Measurements from ENCODE around the gene TMEM51. TPM values are rescaled to one million over a fixed set of nuclear protein-coding genes. Genes with fewer than 3 reads are reported as not detected.

Gene TMEM51
- total and polyA plus RNA-seq, 2 of the 4 experiments (the other 2 are of a cell fraction), result 2.7 to 10.2 TPM

- no peak overlapping the region for H3K4me3 ChIP-seq (ENCODE audit: insufficient read depth, low read depth, low read length)
- H4K5ac ChIP-seq (ENCODE audit: low read depth, low read length), result no peak overlapping the region
- H3K14ac ChIP-seq (replicated peaks; ENCODE audit: low read depth, low read length), result no peak overlapping the region
- intact Hi-C loops (cut with micrococcal nuclease), result no loop called here
- H4K20me1 ChIP-seq (ENCODE audit: insufficient read depth, low read length), result no peaks in the 10 kb centered on the region
- H3K27me3 ChIP-seq (ENCODE audit: control insufficient read depth, insufficient read depth, low read length), result peaks cover 18% of the 10 kb centered on the region
- no peak overlapping the region for H2BK20ac ChIP-seq (ENCODE audit: low read depth, low read length)
- no peaks in the 10 kb centered on the region for H3K36me3 ChIP-seq (ENCODE audit: control insufficient read depth, insufficient read depth, low read length)
- BruUV-seq (replicated peaks), result no TSS peak
- H3K4ac ChIP-seq (ENCODE audit: low read depth, low read length), result no peak overlapping the region
- no peak overlapping the region for H2BK5ac ChIP-seq (ENCODE audit: low read depth, low read length, poor library complexity, severe bottlenecking)
- no peak overlapping the region for H3K23ac ChIP-seq (ENCODE audit: low read depth, low read length)
- no peak overlapping the region for H3K9ac ChIP-seq (ENCODE audit: low read depth, low read length)
- H2AK9ac ChIP-seq (replicated peaks; ENCODE audit: low read depth, low read length, poor library complexity), result no peak overlapping the region
- H3K4me1 ChIP-seq (ENCODE audit: control insufficient read depth, insufficient read depth, low read length), result no peaks in the 10 kb centered on the region
- in situ Hi-C loops (cut with MboI; ENCODE audit: low sequenced_read_pairs), result no loop called here
- ATAC-seq (ENCODE audit: low read depth), result no peak
- no CpG with 5 or more reads among the region's 2 CpGs for WGBS, 2 experiments (ENCODE audit: extremely low coverage in 2 of 2, insufficient read length in 1 of 2)
- TF ChIP-seq ELK1 (IDR thresholded peaks at IDR 0.05; ENCODE audit: borderline replicate concordance, low read depth, low read length) (no peak), RCOR1 (IDR thresholded peaks at IDR 0.05; ENCODE audit: insufficient replicate concordance, low read length) (no peak), POLR2A (IDR thresholded peaks at IDR 0.05; ENCODE audit: low read depth, low read length) (no peak), USF2 (IDR thresholded peaks at IDR 0.05; ENCODE audit: low read depth, low read length) (no peak), MAZ (IDR thresholded peaks at IDR 0.05; ENCODE audit: borderline replicate concordance, low read depth, low read length) (no peak), RFX5 (IDR thresholded peaks at IDR 0.05; ENCODE audit: low read depth, low read length) (no peak)
- no peak overlapping the region for H4K91ac ChIP-seq (ENCODE audit: insufficient read depth, low read depth, low read length)
- H3K79me1 ChIP-seq (ENCODE audit: low read depth in 1 of 2, low read length in 2 of 2), result no peaks in the 10 kb centered on the region
- no peak overlapping the region for H3K18ac ChIP-seq (ENCODE audit: low read depth, low read length)
- no peak overlapping the region for H2AK5ac ChIP-seq (ENCODE audit: low read depth, low read length)
- no peaks in the 10 kb centered on the region for H3K9me1 ChIP-seq (ENCODE audit: insufficient read depth, low read length)
- H3K56ac ChIP-seq (ENCODE audit: extremely low read depth, insufficient read depth, low read length), result no peak overlapping the region
- ChIA-PET CTCF (no interaction called here), POLR2A (ENCODE audit: unreplicated experiment) (no interaction called here)
- H3K4me2 ChIP-seq (ENCODE audit: low read depth, low read length), result no peak overlapping the region
- H4K8ac ChIP-seq (ENCODE audit: low read depth in 2 of 2, low read length in 2 of 2), result no peak overlapping the region
- no peaks in the 10 kb centered on the region for H3K9me3 ChIP-seq (ENCODE audit: control insufficient read depth, insufficient read depth, low read length)
- no peak overlapping the region for H2AFZ ChIP-seq (replicated peaks; ENCODE audit: low read length, poor library complexity)
- DNase-seq, result no peak
- no peak overlapping the region for H2BK15ac ChIP-seq (ENCODE audit: low read depth, low read length)
- H2BK120ac ChIP-seq (ENCODE audit: low read depth, low read length), result no peak overlapping the region
- dilution Hi-C loops (cut with HindIII; ENCODE audit: low sequenced_read_pairs, unreplicated experiment), result no loop called here
- H3K27ac ChIP-seq (ENCODE audit: insufficient read depth, low read length), result no peak overlapping the region
Observed at GRCh38 chr1:15254559-15254958, 101.0 kb downstream of the TMEM51 start.

Measured in IMR-90 (cell line).